ENCODE measurements around the gene ID2.
A peak's percentile ranks its signal among the peaks of the same experiment; 100 is the strongest.

ID2 gene

GRCh38 chr2:8658064-8658862 lies 23.6 kb upstream of the ID2 start:
- Histone ChIP-seq H3K18ac (ENCODE audit: low read length) (peak overlapping the region; percentile 6), H3K36me3 (replicated peaks in 1 of 2; ENCODE audit: control insufficient read depth in 2 of 2, insufficient read depth in 2 of 2, low read length in 2 of 2) (no peaks in the 10 kb centered on the region), H3K14ac (ENCODE audit: low read length) (no peak overlapping the region), H2AK5ac (ENCODE audit: low read depth, low read length) (no peak overlapping the region), H3K9me3 (replicated peaks in 1 of 2; ENCODE audit: control insufficient read depth in 2 of 2, insufficient read depth in 1 of 2, low read depth in 1 of 2, low read length in 2 of 2) (no peaks in the 10 kb centered on the region), H3K9ac (ENCODE audit: low read depth, low read length, poor library complexity) (no peak overlapping the region), H3K27ac (replicated peaks; ENCODE audit: low read length) (no peak overlapping the region), H3K23ac (ENCODE audit: low read depth, low read length, poor library complexity) (no peak overlapping the region), H2AFZ (ENCODE audit: low read length) (no peak overlapping the region), H4K91ac (ENCODE audit: low read depth, low read length, poor library complexity) (no peak overlapping the region), H2BK15ac (ENCODE audit: low read length) (no peak overlapping the region), H3K4me2 (ENCODE audit: insufficient read depth, low read length, poor library complexity, severe bottlenecking) (no peak overlapping the region), H2BK12ac (ENCODE audit: low read length) (no peak overlapping the region), H2BK5ac (ENCODE audit: low read length) (no peak overlapping the region), H3K4me3 (ENCODE audit: low read length in 2 of 2) (no peak overlapping the region), H2BK120ac (ENCODE audit: low read depth, low read length) (no peak overlapping the region), H3K4me1 (ENCODE audit: control insufficient read depth in 2 of 2, insufficient read depth in 1 of 2, low read depth in 1 of 2, low read length in 2 of 2) (peaks cover 8 to 13% of the 10 kb centered on the region in 2 donors), H3K27me3 (ENCODE audit: control insufficient read depth in 3 of 3, insufficient read depth in 3 of 3, low read depth in 1 of 3, low read length in 3 of 3) (no peaks in the 10 kb centered on the region), H4K8ac (ENCODE audit: low read depth, low read length) (no peak overlapping the region), H3K79me1 (ENCODE audit: low read depth, low read length) (no peaks in the 10 kb centered on the region), H3K4ac (ENCODE audit: low read length) (no peak overlapping the region)
- DNase-seq (ENCODE audit: low spot score) = no peak
- WGBS, 2 donors (ENCODE audit: extremely low coverage in 2 of 2, insufficient read length in 2 of 2, insufficient replicate concordance in 1 of 2) = no CpG with 5 or more reads among the region's 22 CpGs

GRCh38 chr2:8659092-8659734 lies 22.6 kb upstream of the ID2 start:
- no peak overlapping the region for H3K9ac ChIP-seq (ENCODE audit: low read depth, low read length, poor library complexity)
- no peak overlapping the region for H3K27ac ChIP-seq (replicated peaks; ENCODE audit: low read length)
- peak overlapping the region in 1 of 2 donors; percentile 36 for H3K4me3 ChIP-seq (ENCODE audit: low read length in 2 of 2)
- H3K79me1 ChIP-seq (ENCODE audit: low read depth, low read length) = no peaks in the 10 kb centered on the region
- H2BK120ac ChIP-seq (ENCODE audit: low read depth, low read length) = no peak overlapping the region
- no peak overlapping the region for H2BK12ac ChIP-seq (ENCODE audit: low read length)
- no peak for DNase-seq (ENCODE audit: low spot score)
- peak overlapping the region; percentile 26 for H2BK5ac ChIP-seq (ENCODE audit: low read length)
- no peaks in the 10 kb centered on the region for H3K27me3 ChIP-seq (ENCODE audit: control insufficient read depth in 3 of 3, insufficient read depth in 3 of 3, low read depth in 1 of 3, low read length in 3 of 3)
- H3K23ac ChIP-seq (ENCODE audit: low read depth, low read length, poor library complexity) = no peak overlapping the region
- H3K18ac ChIP-seq (ENCODE audit: low read length) = peak overlapping the region; percentile 7
- no peak overlapping the region for H3K4me2 ChIP-seq (ENCODE audit: insufficient read depth, low read length, poor library complexity, severe bottlenecking)
- no CpG with 5 or more reads among the region's 10 CpGs for WGBS, 2 donors (ENCODE audit: extremely low coverage in 2 of 2, insufficient read length in 2 of 2, insufficient replicate concordance in 1 of 2)
- no peak overlapping the region for H4K91ac ChIP-seq (ENCODE audit: low read depth, low read length, poor library complexity)
- no peak overlapping the region for H3K4ac ChIP-seq (ENCODE audit: low read length)
- H3K36me3 ChIP-seq (replicated peaks in 1 of 2; ENCODE audit: control insufficient read depth in 2 of 2, insufficient read depth in 2 of 2, low read length in 2 of 2) = no peaks in the 10 kb centered on the region
- H3K9me3 ChIP-seq (replicated peaks in 1 of 2; ENCODE audit: control insufficient read depth in 2 of 2, insufficient read depth in 1 of 2, low read depth in 1 of 2, low read length in 2 of 2) = no peaks in the 10 kb centered on the region
- peak overlapping the region; percentile 1 for H3K14ac ChIP-seq (ENCODE audit: low read length)
- no peak overlapping the region for H2AFZ ChIP-seq (ENCODE audit: low read length)
- peak overlapping the region; percentile 33 for H2AK5ac ChIP-seq (ENCODE audit: low read depth, low read length)
- no peak overlapping the region for H4K8ac ChIP-seq (ENCODE audit: low read depth, low read length)
- peaks cover under 1 to 4% of the 10 kb centered on the region in 2 donors for H3K4me1 ChIP-seq (ENCODE audit: control insufficient read depth in 2 of 2, insufficient read depth in 1 of 2, low read depth in 1 of 2, low read length in 2 of 2)
- H2BK15ac ChIP-seq (ENCODE audit: low read length) = peak overlapping the region; percentile 14

- no CpG with 5 or more reads among the region's 18 CpGs for WGBS, 2 donors (ENCODE audit: extremely low coverage in 2 of 2, insufficient read length in 2 of 2, insufficient replicate concordance in 1 of 2)
- H3K79me1 ChIP-seq (ENCODE audit: low read depth, low read length) = no peaks in the 10 kb centered on the region
- H3K9me3 ChIP-seq (replicated peaks in 1 of 2; ENCODE audit: control insufficient read depth in 2 of 2, insufficient read depth in 1 of 2, low read depth in 1 of 2, low read length in 2 of 2) = no peaks in the 10 kb centered on the region
These were observed 21.9 kb upstream of the ID2 start for GRCh38 chr2:8659735-8660492.

More at GRCh38 chr2:8659735-8660492, 21.9 kb upstream of the ID2 start:
- Histone ChIP-seq H2BK12ac (ENCODE audit: low read length) (peak overlapping the region; percentile 48), H4K8ac (ENCODE audit: low read depth, low read length) (peak overlapping the region; percentile 6), H3K4me2 (ENCODE audit: insufficient read depth, low read length, poor library complexity, severe bottlenecking) (no peak overlapping the region), H2BK120ac (ENCODE audit: low read depth, low read length) (no peak overlapping the region), H3K4me1 (ENCODE audit: control insufficient read depth in 2 of 2, insufficient read depth in 1 of 2, low read depth in 1 of 2, low read length in 2 of 2) (peaks cover 0 to 2% of the 10 kb centered on the region in 2 donors), H3K23ac (ENCODE audit: low read depth, low read length, poor library complexity) (peak overlapping the region; percentile 16), H2AFZ (ENCODE audit: low read length) (no peak overlapping the region), H2AK5ac (ENCODE audit: low read depth, low read length) (peak overlapping the region; percentile 33), H3K18ac (ENCODE audit: low read length) (peak overlapping the region; percentile 80), H3K36me3 (replicated peaks in 1 of 2; ENCODE audit: control insufficient read depth in 2 of 2, insufficient read depth in 2 of 2, low read length in 2 of 2) (no peaks in the 10 kb centered on the region), H3K27me3 (ENCODE audit: control insufficient read depth in 3 of 3, insufficient read depth in 3 of 3, low read depth in 1 of 3, low read length in 3 of 3) (no peaks in the 10 kb centered on the region), H4K91ac (ENCODE audit: low read depth, low read length, poor library complexity) (no peak overlapping the region), H2BK5ac (ENCODE audit: low read length) (peak overlapping the region; percentile 26), H3K9ac (ENCODE audit: low read depth, low read length, poor library complexity) (no peak overlapping the region), H3K14ac (ENCODE audit: low read length) (peak overlapping the region; percentile 17), H2BK15ac (ENCODE audit: low read length) (peak overlapping the region; percentile 84), H3K4ac (ENCODE audit: low read length) (no peak overlapping the region), H3K4me3 (ENCODE audit: low read length in 2 of 2) (peak overlapping the region in 1 of 2 donors; percentile 36), H3K27ac (replicated peaks; ENCODE audit: low read length) (no peak overlapping the region)
- DNase-seq (ENCODE audit: low spot score) = no peak
